Hindlimb muscle (tissue), 1 donor: ENCODE measurements around the gene ARHGAP21. TPM values are rescaled to one million over a fixed set of nuclear protein-coding genes. Genes with fewer than 3 reads are reported as not detected.

Experiments
- DNase-seq: peaks from one replicate; pipeline ENCODE4 v3.0.0-alpha.2; 2013
- polyA plus RNA-seq: library from polyadenylated mRNA; unstranded; fragments of 120-200 nt; gene quantifications from one replicate; pipeline ENCODE4 v1.2.1, GENCODE V29; 2013; ENCODE audit not compliant: insufficient read length

The ARHGAP21 gene
- polyA plus RNA-seq, 1 donor, result 60.5 TPM

DNA sequence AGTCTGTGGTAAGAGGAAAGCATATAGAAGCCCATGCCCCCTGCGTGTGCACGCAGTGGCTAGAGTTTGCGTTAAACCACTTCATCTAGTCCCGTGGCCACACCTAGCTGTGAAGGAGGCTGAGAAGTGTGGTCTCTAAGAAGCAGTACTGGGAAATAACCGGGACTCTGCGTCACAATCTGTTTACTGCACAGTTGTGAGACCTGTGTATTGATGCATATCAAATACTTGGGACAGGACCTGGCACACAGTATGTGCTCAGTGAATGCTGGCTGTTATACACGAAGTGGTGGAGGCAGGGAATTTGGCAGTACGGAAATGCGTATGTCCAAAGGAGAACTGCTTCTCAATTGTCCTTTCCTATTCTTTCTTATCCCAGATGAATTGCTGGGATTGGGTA, 149.5 kb downstream of the ARHGAP21 start:
- DNase-seq, result no peak

- DNase-seq, result no peak
Observed at GRCh38 chr10:24571870-24572450, 151.7 kb downstream of the ARHGAP21 start.

GRCh38 chr10:24570658-24571426, 152.8 kb downstream of the ARHGAP21 start:
- DNase-seq, result no peak

- DNase-seq, result no peak
Observed at GRCh38 chr10:24569828-24570657, 153.6 kb downstream of the ARHGAP21 start.

- no peak for DNase-seq
Observed at GRCh38 chr10:24569330-24569796, 154.3 kb downstream of the ARHGAP21 start.

- DNase-seq, result no peak
Observed at GRCh38 chr10:24568042-24568441, 155.6 kb downstream of the ARHGAP21 start.

- DNase-seq, result no peak
Observed at GRCh38 chr10:24561453-24561852, 162.2 kb downstream of the ARHGAP21 start.

- peak; percentile 72 for DNase-seq
Observed at GRCh38 chr10:24556750-24557742, 166.6 kb downstream of the ARHGAP21 start.

- peak; percentile 43 for DNase-seq
Observed at GRCh38 chr10:24556126-24556749, 167.4 kb downstream of the ARHGAP21 start.

GRCh38 chr10:24554036-24554435, 169.7 kb downstream of the ARHGAP21 start:
- DNase-seq, result no peak

- no peak for DNase-seq
Observed at GRCh38 chr10:24553051-24553612, 170.6 kb downstream of the ARHGAP21 start.

DNA sequence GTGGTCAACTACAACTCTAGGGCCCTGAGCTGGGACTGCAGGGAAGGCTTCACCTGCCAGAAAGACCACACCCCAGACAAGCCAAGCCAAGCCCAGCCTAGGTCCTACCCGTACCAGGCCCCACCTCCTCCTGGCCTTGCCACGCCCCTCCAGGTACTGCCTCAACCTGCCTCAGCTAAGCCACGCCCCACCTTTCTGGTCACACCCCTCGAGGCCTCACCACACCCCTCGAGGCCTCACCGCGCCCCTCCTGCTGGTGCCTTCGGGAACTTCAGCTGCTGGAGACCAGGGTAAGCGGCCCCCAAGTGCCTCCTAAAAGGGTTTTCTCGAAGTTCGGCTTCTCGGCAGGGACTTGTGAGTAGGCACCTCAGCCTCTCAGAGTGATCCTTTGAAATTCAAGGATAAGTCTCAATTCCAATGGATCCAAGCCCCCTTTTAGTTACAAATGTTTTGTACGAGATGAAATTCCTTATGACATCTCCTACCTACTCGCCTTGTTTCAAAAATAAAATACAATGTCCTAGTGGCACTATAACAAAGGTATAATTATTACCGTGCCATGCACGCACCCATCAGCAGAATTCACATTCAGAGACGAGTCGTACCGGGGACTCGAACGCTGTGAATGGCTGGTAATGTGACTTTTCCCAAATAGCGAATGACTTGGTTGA, 171.2 kb downstream of the ARHGAP21 start:
- no peak for DNase-seq

DNA sequence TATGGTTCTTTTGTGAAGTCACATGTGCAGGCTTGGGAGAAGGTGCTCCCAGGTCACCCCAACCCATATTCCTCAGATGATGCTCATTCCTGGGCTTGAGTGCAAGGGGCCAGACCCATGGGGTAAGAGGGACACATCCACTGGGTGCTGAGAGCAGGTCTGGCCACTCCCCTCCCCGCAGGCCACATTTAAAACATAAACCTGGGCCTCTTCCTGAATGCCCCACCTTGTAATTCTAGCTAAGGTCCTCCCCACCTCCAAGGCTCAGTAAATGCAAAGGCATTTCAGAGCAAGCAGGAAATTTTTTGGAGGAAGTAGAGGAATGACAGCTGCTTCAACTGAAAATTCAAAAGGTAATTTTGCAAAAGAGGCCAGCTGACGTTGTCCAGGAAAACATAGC, 172.5 kb downstream of the ARHGAP21 start:
- DNase-seq, result no peak

- DNase-seq, result no peak
Observed at GRCh38 chr10:24550680-24551079, 173.0 kb downstream of the ARHGAP21 start.

GRCh38 chr10:24545585-24545984, 178.1 kb downstream of the ARHGAP21 start:
- no peak for DNase-seq

DNA sequence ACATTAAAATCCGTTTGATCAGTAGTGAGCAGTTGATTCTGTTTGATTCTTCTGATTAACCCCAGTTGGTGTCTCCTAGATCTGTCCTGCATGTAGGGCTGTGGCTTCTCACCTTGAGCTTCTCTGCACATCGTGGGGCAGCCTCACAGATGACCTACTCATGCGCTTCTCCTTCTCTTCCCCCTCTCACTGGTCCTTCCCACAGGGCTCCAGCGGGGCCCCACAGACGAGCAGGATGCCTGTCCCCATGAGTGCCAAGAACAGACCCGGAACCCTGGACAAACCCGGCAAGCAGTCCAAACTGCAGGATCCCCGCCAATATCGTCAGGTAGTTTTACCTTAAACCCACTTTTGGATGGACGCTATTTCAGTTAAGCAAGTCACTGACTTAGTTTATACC, 178.9 kb downstream of the ARHGAP21 start:
- no peak for DNase-seq

DNA sequence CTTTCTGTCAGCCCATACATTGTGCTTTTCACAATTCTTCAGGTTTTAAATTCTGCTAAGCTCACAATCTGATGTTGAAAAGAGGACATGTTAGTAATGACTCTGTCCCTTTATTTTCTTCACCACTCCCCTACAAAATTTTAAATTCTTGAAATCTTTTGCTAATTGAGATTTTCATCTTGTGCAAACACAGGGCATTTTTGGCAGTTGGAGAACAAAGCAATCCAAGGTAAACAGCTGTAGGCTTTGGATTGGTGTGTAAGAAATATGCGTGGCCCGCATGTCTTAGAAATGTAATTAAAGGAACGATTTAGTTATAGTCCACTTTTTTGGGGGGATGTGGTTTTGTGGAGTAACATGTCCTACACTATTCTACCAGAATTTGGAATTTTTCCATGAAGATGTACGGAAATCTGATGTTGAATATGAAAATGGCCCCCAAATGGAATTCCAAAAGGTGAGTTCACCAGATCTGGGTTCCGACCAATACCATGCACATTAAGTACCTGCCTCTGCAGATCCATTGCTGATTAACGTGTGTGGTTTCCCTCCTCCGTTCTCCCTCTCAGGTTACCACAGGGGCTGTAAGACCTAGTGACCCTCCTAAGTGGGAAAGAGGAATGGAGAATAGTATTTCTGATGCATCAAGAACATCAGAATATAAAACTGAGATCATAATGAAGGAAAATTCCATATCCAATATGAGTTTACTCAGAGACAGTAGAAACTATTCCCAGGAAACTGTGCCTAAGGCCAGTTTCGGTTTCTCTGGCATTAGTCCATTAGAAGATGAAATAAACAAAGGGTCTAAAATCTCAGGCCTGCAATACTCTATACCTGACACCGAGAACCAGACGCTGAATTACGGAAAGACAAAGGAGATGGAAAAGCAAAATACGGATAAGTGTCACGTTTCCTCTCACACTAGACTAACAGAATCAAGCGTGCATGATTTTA, 181.1 kb downstream of the ARHGAP21 start:
- no peak for DNase-seq

DNA sequence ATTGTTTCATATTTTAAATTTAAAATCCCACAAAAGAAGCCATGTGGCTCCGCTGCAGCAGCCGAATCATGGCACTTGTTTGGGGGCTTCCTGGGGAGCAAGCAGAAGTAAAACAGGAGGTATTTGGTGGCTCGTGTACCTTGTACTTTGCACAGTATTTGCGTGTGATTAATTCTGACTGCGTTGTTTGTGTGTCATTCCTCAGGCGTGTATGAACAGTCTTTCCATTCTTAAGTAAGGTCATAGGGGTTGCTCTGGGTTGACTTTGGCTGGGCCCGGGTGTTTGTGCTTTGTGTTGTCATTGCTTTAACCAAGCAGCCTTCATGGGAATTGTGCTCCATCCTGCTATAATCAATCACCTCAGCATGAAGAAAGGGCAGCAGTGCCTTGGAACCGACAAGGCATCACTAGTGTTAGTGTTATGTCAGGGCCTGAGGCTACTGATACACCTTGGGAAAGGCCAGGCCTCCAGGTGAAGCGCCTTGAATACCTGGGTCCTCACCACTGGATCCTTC, 182.4 kb downstream of the ARHGAP21 start:
- DNase-seq, result no peak

DNA sequence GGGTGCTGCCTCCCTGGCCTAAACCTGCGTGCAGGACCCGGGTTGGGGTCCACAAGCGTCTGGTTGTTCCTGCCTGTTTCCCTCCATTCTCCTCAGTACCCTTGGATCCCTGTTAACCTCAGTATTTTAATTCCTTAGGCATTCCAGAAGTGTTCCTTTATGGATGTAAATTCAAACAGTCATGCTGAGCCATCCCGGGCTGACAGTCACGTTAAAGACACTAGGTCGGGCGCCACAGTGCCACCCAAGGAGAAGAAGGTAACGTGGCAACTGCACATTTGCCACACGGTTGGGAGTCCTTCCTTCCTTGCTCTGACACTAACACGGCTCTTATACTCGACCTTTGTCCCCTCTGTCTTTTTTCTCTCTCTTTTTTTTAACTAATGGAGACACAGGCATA, 187.1 kb downstream of the ARHGAP21 start:
- no peak for DNase-seq
